HG02884 (cell line): ENCODE measurements around the gene DSCAML1.

Source experiments
- ATAC-seq: cut with Tn5 transposase; IDR thresholded peaks from one replicate; pipeline ENCODE4 v1.9.1; 2021; ENCODE audit warnings: mild to moderate bottlenecking, moderate library complexity; ENCODE audit not compliant: unreplicated experiment

The DSCAML1 gene

DNA sequence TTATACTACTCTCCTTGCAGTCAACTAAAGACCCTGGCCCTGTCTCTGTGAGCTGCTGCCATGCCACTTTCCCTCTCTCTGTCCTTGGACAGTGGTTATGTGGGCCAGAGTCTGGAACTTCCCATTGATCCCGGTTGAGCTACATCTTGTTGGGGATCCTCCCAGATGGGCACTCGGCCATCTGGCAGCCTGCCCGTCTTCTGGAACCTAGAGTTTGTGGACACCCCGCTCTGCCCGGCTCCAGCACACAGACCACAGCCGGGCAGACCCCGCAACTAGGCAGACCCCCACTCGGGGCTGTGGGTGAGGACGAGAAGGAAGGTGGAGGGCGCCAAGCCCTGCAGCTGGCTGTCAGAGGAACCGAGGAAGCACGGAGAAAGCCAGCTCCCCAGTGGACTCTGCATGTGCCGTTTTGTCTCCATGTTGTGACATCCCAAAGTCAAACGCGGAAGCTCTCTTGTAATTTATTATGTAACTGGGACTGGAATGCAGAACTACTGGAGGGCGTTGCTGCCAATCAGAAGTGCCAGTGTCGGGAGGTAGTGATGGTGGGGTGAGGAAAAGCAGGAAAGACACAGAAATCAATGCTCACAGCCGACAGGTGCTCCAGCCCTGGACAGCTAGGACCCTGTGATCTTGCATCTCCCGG, 261.7 kb downstream of the DSCAML1 start:
- no peak for ATAC-seq

DNA sequence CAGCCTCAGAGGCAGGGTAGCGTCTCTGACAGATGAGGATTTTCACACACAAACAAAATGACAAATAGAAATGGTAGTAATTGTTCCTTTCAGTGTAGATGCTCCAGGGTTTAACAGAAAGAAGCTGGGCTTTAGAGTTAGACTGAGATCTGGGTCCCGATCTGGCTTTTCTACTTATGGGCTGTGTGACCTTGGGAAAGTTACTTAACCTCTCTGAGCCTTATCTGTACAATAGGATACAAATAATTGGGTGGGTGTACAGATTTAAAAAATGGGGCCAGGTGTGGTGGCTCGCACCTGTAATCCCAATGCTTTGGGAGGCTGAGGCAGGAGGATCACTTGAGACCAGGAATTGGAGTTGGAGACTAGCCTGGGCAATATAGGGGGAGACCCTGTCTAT, 264.4 kb downstream of the DSCAML1 start:
- no peak for ATAC-seq

DNA sequence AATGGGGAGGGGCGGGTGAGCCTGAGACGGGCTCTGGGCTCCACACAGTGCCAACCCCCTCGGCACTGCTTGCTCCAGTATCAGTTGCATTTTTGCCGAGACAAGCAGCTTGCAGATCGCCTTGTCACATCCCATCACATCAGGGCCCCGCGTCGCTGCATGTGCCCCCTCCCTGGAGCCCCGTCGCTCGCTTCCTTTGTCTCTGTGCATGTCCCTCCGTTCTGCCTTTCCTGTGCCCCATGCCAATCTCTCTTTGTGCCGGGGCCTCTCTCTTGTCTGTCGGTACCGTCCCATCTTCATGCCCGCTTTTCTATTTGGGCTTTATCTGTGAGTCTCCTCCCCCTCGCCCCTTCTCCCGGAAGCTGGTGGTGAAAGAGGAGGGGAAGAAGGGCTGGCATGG, 267.2 kb downstream of the DSCAML1 start:
- ATAC-seq = no peak

DNA sequence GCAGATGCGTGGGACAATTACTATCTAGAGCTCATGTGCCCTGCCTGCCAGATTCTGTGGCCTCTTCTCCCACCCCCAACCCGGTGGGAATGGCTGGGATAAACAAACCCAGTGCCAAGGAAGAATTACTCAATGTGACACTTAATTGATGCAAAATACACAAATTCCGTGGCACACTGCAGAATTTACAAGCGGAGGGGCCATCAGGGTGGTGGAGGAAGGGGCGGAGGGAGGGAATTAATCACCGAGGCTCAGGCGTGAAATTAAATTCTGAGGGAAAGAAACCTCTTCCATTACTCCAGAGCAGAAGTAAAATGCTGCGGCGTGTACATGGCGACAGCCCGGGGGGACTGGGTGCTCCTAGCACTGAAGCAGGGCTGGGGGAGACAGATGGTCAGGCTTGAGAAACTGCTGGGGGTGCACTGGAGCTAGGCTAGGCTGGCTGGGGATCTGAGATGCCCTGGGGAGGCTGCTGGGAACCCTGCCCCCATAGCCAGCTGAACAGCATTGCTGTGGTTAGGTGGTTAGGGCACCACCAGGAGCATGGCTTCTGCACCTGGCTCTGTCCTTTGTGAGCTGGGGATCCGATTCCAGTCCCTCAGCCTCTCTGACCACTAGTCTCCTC, 268.8 kb downstream of the DSCAML1 start:
- no peak for ATAC-seq

GRCh38 chr11:117527271-117527670, 269.7 kb downstream of the DSCAML1 start:
- ATAC-seq = no peak

- ATAC-seq = no peak
These were observed 271.0 kb downstream of the DSCAML1 start for GRCh38 chr11:117525866-117526542.

DNA sequence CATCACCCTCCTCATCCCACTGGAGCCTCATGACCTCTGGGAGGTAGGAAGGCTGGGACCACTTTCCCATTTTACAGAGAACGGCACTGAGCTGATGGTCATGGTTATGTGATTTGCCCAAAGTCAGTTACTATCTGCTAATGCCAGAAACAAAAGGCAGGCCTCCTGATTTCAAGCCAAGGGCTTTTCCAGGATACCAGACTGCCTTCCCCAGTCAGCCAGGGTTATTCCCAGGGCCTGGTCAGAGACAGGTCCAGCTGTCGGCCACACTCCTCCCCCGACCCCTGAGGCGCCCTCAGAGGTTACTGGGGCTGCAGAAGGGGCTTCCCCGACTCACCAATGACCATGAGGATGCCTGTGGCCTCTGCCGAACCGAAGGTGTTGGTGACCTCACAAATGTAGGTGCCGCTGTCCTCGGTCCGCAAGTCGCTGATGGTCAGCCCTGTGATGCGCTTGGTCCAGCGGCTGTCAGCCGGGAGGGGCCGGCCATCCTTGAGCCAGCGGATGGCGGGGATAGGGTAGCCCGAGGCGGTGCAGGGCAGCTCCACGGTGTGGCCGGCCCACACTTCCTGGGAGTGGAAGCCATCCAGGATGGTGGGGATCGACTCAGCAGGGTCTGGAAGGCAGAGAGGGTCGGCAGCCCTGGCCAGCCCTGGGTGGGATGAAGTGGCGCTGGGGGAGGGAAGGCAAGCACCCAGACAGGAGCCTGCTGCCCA, 272.4 kb downstream of the DSCAML1 start:
- no peak for ATAC-seq

DNA sequence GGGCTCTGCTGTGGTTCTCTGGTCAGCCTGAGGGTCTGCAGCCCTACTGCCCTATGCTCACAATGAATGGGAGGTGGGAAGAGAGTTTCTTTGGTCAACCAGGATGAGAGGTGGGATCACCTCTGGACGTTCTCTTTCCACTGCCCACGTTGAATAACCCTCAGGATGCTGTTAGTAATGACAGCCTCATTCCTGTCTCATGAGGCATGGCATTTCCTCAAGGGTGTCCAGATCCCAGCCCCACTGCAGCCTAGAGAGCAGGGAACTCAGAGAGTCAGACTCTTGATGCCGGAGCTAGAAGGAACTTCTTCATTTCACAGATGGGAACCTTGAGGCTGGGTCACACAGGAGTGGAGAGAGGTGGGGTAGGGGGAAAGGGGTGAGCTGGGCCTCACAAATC, 273.3 kb downstream of the DSCAML1 start:
- ATAC-seq = no peak

DNA sequence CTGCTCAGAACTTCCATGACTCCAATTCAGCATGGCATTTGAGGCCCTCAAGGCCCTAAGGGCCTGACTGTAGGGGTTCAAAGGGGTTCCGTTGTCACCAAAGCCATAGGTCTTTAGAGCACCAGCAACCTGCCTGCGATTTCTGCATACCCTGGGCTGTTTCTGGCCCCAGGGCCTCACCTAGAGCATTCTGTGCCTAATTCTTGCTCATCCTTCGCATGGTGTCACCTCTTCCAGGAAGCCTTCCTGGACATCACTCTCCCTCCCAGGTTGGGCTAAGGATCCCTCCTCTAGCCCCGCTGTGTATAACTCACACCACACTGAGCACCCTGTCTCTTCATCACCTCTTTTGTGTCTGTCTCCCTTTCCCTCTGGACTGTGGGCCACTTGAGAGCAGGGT, 275.0 kb downstream of the DSCAML1 start:
- ATAC-seq = no peak

GRCh38 chr11:117520966-117521365, 276.1 kb downstream of the DSCAML1 start:
- no peak for ATAC-seq

GRCh38 chr11:117520201-117520600, 276.8 kb downstream of the DSCAML1 start:
- no peak for ATAC-seq

DNA sequence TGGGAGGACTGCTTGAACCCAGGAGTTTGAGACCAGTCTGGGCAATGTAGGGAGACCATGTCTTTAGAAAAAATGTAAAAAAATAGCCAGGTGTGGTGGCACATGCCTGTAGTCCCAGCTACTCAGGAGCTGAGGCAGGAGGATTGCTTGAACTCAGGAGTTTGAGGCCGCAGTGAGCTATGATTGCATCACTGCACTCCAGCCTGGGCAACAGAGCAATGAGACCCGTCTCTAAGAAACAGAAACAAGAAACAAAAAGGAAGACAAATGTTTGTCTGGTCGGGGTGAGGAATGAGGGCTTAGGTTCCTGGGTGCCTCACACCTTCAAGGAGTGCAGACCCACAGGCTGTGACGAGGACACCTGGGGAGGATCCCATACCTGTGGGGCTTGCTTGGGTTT, 277.4 kb downstream of the DSCAML1 start:
- no peak for ATAC-seq

DNA sequence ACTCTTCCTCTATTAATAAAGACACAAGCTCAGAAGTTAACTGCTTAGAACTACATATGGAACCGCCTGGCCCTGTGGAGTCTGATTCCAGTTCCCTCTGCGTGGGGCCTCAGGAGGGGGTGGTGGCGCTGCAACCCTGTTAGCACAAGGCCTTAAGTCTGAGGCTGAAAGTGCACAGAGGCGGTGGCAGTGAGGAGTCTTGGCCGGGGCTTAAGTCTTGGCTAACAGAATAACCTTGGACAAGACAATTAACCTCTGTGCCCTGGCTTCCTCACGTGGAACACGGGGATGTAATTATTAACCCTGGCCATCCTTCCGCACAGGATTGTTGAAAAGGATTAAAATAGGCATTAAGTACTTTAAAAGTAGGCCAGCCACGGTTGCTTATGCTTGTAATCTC, 277.8 kb downstream of the DSCAML1 start:
- no peak for ATAC-seq

DNA sequence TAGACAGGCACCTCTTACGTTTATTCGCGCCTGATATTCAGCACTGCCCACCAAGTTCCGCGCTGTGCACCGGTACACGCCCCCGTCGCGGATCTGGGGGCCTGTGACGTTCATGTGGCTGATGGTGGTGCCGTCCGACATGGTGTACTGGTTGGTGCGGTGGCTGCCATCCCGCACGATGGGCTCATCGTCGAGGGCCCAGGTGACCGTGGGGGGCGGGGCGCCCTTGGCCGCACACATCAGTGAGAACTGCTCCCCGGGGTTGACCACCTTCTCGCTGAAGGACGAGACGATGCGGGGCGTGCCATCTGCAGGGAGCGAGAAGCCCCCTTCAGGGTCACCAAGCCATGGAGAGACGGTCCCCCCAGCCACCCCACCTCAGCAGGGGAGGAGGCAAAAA, 278.6 kb downstream of the DSCAML1 start:
- ATAC-seq = no peak

DNA sequence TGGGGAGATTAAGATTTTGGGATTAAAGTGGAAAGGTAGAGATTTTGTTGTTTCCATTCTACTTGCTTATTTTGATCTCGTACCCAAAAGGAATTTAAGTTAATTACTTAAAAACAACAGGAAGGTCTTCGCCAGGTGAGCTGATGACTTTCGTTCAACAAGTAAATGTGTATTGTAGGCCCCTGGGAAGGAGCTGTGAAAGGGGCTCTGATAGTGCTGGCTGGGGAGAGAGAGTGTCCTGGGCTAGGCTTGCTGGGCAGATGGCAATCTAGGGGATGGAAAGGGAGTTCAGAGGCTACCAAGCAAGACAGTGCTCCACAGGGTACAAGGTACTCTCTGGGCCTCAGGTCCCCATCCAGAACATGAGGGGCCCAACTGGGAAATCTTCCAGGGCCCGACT, 279.9 kb downstream of the DSCAML1 start:
- no peak for ATAC-seq

GRCh38 chr11:117515892-117516787, 280.9 kb downstream of the DSCAML1 start:
- ATAC-seq = no peak

- no peak for ATAC-seq
These were observed 282.8 kb downstream of the DSCAML1 start for GRCh38 chr11:117514256-117514655.

DNA sequence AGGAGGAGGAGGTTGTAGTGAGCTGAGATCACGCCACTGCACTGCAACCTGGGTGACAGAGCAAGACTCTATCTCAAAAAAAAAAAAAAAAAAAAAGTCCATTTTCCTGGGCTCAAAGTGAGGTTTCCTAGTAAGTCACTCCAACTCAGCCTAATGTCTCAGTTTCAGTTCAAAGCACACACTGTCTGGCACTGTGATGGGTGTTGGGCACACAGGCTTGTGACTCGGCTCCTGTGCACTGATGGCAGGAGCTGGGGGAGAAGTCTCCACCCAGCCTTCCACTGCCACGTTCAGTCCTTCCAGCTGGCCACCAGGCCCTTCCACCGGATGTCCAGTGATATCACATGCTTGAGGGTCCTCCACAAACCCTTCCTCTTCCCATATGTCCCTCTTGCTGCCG, 283.4 kb downstream of the DSCAML1 start:
- ATAC-seq = no peak

GRCh38 chr11:117511931-117512539, 285.0 kb downstream of the DSCAML1 start:
- no peak for ATAC-seq

GRCh38 chr11:117511483-117511930, 285.5 kb downstream of the DSCAML1 start:
- no peak for ATAC-seq
